ENCODE data around the gene GTF3A. TPM values are rescaled to one million over a fixed set of nuclear protein-coding genes. Genes with fewer than 3 reads are reported as not detected.

Gene GTF3A
- total and polyA plus RNA-seq, 9 of the 15 experiments (the other 6 are each of a cell fraction or from before 2014, with no cell fraction given) = 47.5 to 303 (median 174) TPM

DNA sequence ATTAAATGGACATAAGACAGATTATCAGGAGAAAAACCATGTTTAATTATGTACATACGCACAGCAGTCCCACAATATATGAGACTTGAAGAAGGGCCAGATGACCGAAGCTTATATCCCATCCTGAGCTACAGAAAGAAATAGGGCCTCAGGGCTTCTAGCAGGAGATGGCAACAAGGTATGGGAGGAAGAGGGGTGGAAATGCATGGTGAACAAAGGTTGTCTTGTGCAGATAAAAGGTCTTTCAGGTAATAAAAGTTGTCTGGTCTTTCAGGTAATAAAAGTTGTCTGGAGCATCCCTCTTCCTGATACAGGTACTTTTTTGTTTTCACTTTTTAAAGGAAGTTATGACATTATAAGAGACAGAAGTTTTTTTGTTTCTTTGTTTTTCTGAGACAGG is 15.4 kb upstream of the GTF3A start:
- no peak for DNase-seq (ENCODE audit: extremely low read depth in 1 of 4, low spot score in 3 of 4)
- H3K9me1 ChIP-seq (ENCODE audit: control insufficient read depth, insufficient read depth, low read length) = no peaks in the 10 kb centered on the region
- no peaks in the 10 kb centered on the region for H3K9me3 ChIP-seq (replicated peaks; ENCODE audit: control insufficient read depth, insufficient read depth, low read depth, low read length)
- in situ Hi-C loops (cut with MboI) = no loop called here
- no peak overlapping the region for H3K9ac ChIP-seq (ENCODE audit: insufficient read depth in 1 of 2, low read depth in 2 of 2, low read length in 2 of 2)
- H3K4me1 ChIP-seq (replicated peaks in 1 of 2; ENCODE audit: control insufficient read depth in 2 of 2, insufficient read depth in 2 of 2, low read length in 2 of 2) = no peaks in the 10 kb centered on the region
- no peak overlapping the region for H3K4me2 ChIP-seq (ENCODE audit: insufficient read depth, low read length)
- 4% methylated on average over 2 of the region's 2 CpGs for WGBS (ENCODE audit: insufficient coverage, low coverage, missing lambda C conversion rate)
- H3K27ac ChIP-seq (ENCODE audit: extremely low read depth, low read depth, low read length) = no peak overlapping the region
- H2AFZ ChIP-seq (ENCODE audit: low read depth, low read length) = no peak overlapping the region
- POLR2A ChIA-PET = no interaction called here
- H4K20me1 ChIP-seq (replicated peaks; ENCODE audit: control insufficient read depth, insufficient read depth, low read length) = no peaks in the 10 kb centered on the region
- FAIRE-seq = no peak
- H3K27me3 ChIP-seq (ENCODE audit: control insufficient read depth in 2 of 2, insufficient read depth in 2 of 2, low read length in 2 of 2) = peaks cover 4 to 29% of the 10 kb centered on the region in 2 experiments; a peak in 2 of 5 replicates
- BruUV-seq (replicated peaks) = no TSS peak
- H3K79me2 ChIP-seq (ENCODE audit: control insufficient read depth, insufficient read depth, low read length) = no peaks in the 10 kb centered on the region
- CTCF ChIA-PET (ENCODE audit: low intra/inter-chr PET ratio) = no interaction called here
- ATAC-seq = no peak
- intact Hi-C loops (cut with micrococcal nuclease) = no loop called here
- TF ChIP-seq, protein P1, sequence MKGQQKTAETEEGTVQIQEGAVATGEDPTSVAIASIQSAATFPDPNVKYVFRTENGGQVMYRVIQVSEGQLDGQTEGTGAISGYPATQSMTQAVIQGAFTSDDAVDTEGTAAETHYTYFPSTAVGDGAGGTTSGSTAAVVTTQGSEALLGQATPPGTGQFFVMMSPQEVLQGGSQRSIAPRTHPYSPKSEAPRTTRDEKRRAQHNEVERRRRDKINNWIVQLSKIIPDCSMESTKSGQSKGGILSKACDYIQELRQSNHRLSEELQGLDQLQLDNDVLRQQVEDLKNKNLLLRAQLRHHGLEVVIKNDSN (CRISPR knock-in tag; IDR thresholded peaks at IDR 0.05) = no peak
- TF ChIP-seq ZNF717 (CRISPR knock-in tag; IDR thresholded peaks at IDR 0.05) (no peak), BCL6 (CRISPR knock-in tag; IDR thresholded peaks at IDR 0.05) (no peak), PTBP1 (IDR thresholded peaks at IDR 0.05; ENCODE audit: low read depth, low read length) (no peak), NFATC3 (IDR thresholded peaks at IDR 0.05) (no peak), NCOA6 (IDR thresholded peaks at IDR 0.05) (no peak), ZNF778 (CRISPR knock-in tag; IDR thresholded peaks at IDR 0.05) (no peak)
- TF ChIP-seq, protein P2, sequence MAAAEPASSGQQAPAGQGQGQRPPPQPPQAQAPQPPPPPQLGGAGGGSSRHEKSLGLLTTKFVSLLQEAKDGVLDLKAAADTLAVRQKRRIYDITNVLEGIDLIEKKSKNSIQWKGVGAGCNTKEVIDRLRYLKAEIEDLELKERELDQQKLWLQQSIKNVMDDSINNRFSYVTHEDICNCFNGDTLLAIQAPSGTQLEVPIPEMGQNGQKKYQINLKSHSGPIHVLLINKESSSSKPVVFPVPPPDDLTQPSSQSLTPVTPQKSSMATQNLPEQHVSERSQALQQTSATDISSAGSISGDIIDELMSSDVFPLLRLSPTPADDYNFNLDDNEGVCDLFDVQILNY (CRISPR knock-in tag; IDR thresholded peaks at IDR 0.05) = no peak
- TF ChIP-seq, protein P3, sequence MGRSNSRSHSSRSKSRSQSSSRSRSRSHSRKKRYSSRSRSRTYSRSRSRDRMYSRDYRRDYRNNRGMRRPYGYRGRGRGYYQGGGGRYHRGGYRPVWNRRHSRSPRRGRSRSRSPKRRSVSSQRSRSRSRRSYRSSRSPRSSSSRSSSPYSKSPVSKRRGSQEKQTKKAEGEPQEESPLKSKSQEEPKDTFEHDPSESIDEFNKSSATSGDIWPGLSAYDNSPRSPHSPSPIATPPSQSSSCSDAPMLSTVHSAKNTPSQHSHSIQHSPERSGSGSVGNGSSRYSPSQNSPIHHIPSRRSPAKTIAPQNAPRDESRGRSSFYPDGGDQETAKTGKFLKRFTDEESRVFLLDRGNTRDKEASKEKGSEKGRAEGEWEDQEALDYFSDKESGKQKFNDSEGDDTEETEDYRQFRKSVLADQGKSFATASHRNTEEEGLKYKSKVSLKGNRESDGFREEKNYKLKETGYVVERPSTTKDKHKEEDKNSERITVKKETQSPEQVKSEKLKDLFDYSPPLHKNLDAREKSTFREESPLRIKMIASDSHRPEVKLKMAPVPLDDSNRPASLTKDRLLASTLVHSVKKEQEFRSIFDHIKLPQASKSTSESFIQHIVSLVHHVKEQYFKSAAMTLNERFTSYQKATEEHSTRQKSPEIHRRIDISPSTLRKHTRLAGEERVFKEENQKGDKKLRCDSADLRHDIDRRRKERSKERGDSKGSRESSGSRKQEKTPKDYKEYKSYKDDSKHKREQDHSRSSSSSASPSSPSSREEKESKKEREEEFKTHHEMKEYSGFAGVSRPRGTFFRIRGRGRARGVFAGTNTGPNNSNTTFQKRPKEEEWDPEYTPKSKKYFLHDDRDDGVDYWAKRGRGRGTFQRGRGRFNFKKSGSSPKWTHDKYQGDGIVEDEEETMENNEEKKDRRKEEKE (IDR thresholded peaks at IDR 0.05; ENCODE audit: borderline replicate concordance in 1 of 2, control insufficient read depth in 1 of 2, low read depth in 2 of 2, low read length in 1 of 2) = no peak
- no peaks in the 10 kb centered on the region for H3K36me3 ChIP-seq (ENCODE audit: control insufficient read depth, insufficient read depth, low read length)
- no peak overlapping the region for H3K4me3 ChIP-seq

All from K562 (cell line).